HCT116 (cell line): ENCODE measurements around the gene C3orf52. TPM values are rescaled to one million over a fixed set of nuclear protein-coding genes. Genes with fewer than 3 reads are reported as not detected.

Experiments used
- ATAC-seq: fragments of 200-7000 bp; cut with Tn5 transposase; 2 replicates; pipeline ENCODE4 v1.9.1; 2020; ENCODE audit warnings: mild to moderate bottlenecking, moderate library complexity
- BruUV-seq: library from RNA; stranded (reverse); fragments of 400-500 nt; replicated peaks from 2 replicates; lab custom pipeline; 2021; lab: Mats Ljungman, UMichigan
- CTCF ChIA-PET: fragments of 300-600 bp; sonication (Branson Sonifier 250); formaldehyde crosslinking; loops from one replicate; lab custom pipeline; 2021; ENCODE audit warnings: antibody characterized with exemption; lab: Charles Lee
- POLR2A ChIA-PET: fragments of 300-600, 350-600 bp; sonication (Branson Sonifier 250); formaldehyde crosslinking; loops from one replicate; lab custom pipeline; 2021; ENCODE audit warnings: antibody characterized with exemption; lab: Charles Lee
- RAD21 ChIA-PET, 2 experiments: fragments of 300-600 bp; sonication (Branson Sonifier 250); formaldehyde crosslinking; loops; one replicate each; lab custom pipeline; 2023; ENCODE audit warnings: low total read pairs in 2 of 2; ENCODE audit not compliant: uncharacterized antibody in 2 of 2, unreplicated experiment in 2 of 2, low non-redundant PET in 1 of 2; lab: Charles Lee
- DNase-seq: peaks from one replicate; pipeline ENCODE4 v3.0.0-alpha.2; 2010; ENCODE audit warnings: low read depth, low spot score
- H2AFZ ChIP-seq: fragments of 200-600 bp; shearing (Covaris generic), sonication (generic); 2 replicates; pipeline ENCODE4 v1.6.1; 2017; ENCODE audit warnings: low read depth, mixed run types, mixed read lengths, antibody characterized with exemption, low read length; ENCODE audit not compliant: poor library complexity, severe bottlenecking
- H3K27ac ChIP-seq: 2 replicates; pipeline ENCODE4 v1.5.1; 2012; ENCODE audit warnings: low read depth, low read length
- H3K27me3 ChIP-seq: fragments of 200-600 bp; sonication (generic); 2 replicates; pipeline ENCODE4 v1.6.1; 2016; ENCODE audit warnings: mixed run types, low read length, mixed read lengths; ENCODE audit not compliant: insufficient read depth
- H3K36me3 ChIP-seq, 2 experiments: fragments of 200-500 bp in 1 of 2; fragments of 200-600 bp in 1 of 2; sonication (Bioruptor generic) in 1 of 2; sonication (generic) in 1 of 2; 2 replicates each; pipeline versions ENCODE4 v1.5.1 to v1.6.1; 2014 to 2016; ENCODE audit warnings: low read length in 2 of 2, inconsistent platforms in 1 of 2, mixed read lengths in 1 of 2, mixed run types in 1 of 2; ENCODE audit not compliant: insufficient read depth in 2 of 2, control insufficient read depth in 1 of 2
- H3K4me1 ChIP-seq, 2 experiments: fragments of 200-600 bp in 1 of 2; sonication (generic) in 1 of 2; 2 replicates each; pipeline versions ENCODE4 v1.5.1 to v1.6.1; 2012 to 2017; ENCODE audit warnings: low read length in 2 of 2, inconsistent platforms in 1 of 2, mild to moderate bottlenecking in 1 of 2, mixed read lengths in 1 of 2, mixed run types in 1 of 2, moderate library complexity in 1 of 2; ENCODE audit not compliant: insufficient read depth in 2 of 2, control insufficient read depth in 1 of 2
- H3K4me2 ChIP-seq: fragments of 200-600 bp; sonication (generic); 2 replicates; pipeline ENCODE4 v1.6.1; 2017; ENCODE audit warnings: mixed run types, low read length, mixed read lengths
- H3K4me3 ChIP-seq, 2 experiments: fragments of 200-600 bp in 1 of 2; sonication (generic) in 1 of 2; replicated peaks in 1 of 2; 2 replicates each; pipeline ENCODE4 v1.5.1; 2011 to 2016; ENCODE audit warnings: low read length in 2 of 2, control low read depth in 1 of 2, low read depth in 1 of 2, mild to moderate bottlenecking in 1 of 2, mixed read lengths in 1 of 2, mixed run types in 1 of 2
- H3K79me2 ChIP-seq: fragments of 200-600 bp; sonication (generic); 2 replicates; pipeline ENCODE4 v1.6.1; 2017; ENCODE audit warnings: mild to moderate bottlenecking, mixed run types, low read length, moderate library complexity, mixed read lengths; ENCODE audit not compliant: insufficient read depth
- H3K9ac ChIP-seq: fragments of 200-600 bp; sonication (generic); 2 replicates; pipeline ENCODE4 v1.6.1; 2016; ENCODE audit warnings: low read length, mixed read lengths
- H3K9me2 ChIP-seq: fragments of 200-600 bp; sonication (generic), shearing (Covaris generic); 2 replicates; pipeline ENCODE4 v1.6.1; 2017; ENCODE audit warnings: mixed run types, mild to moderate bottlenecking, moderate library complexity; ENCODE audit not compliant: insufficient read depth
- H3K9me3 ChIP-seq, 2 experiments: fragments of 200-500 bp in 1 of 2; fragments of 200-600 bp in 1 of 2; sonication (Bioruptor generic) in 1 of 2; sonication (generic) in 1 of 2; 2 replicates each; pipeline ENCODE4 v1.6.1; 2014 to 2017; ENCODE audit warnings: low read length in 2 of 2, mixed read lengths in 2 of 2, inconsistent platforms in 1 of 2, low read depth in 1 of 2, mild to moderate bottlenecking in 1 of 2, mixed run types in 1 of 2, moderate library complexity in 1 of 2; ENCODE audit not compliant: control insufficient read depth in 1 of 2, insufficient read depth in 1 of 2
- H4K20me1 ChIP-seq: fragments of 200-600 bp; sonication (generic), shearing (Covaris generic); 2 replicates; pipeline ENCODE4 v1.6.1; 2017; ENCODE audit warnings: mixed run types, mild to moderate bottlenecking, moderate library complexity; ENCODE audit not compliant: insufficient read depth
- ATF3 ChIP-seq: IDR thresholded peaks from 2 replicates; pipeline ENCODE4 v1.6.1; 2012
- CBX3 ChIP-seq: IDR thresholded peaks from 2 replicates; pipeline ENCODE4 v1.6.1; 2012; ENCODE audit warnings: low read depth
- CEBPB ChIP-seq: IDR thresholded peaks from 2 replicates; pipeline ENCODE4 v1.6.1; 2012; ENCODE audit warnings: low read depth
- EGR1 ChIP-seq: IDR thresholded peaks from 2 replicates; pipeline ENCODE4 v1.6.1; 2012; ENCODE audit warnings: low read depth
- ELF1 ChIP-seq: IDR thresholded peaks from 2 replicates; pipeline ENCODE4 v1.6.1; 2012; ENCODE audit warnings: low read depth, borderline replicate concordance
- EZH2phosphoT487 ChIP-seq: fragments of 200-600 bp; IDR thresholded peaks from 2 replicates; pipeline ENCODE4 v1.6.1; 2018; ENCODE audit warnings: antibody characterized with exemption, borderline replicate concordance
- FOSL1 ChIP-seq: IDR thresholded peaks from 2 replicates; pipeline ENCODE4 v1.6.1; 2012; ENCODE audit warnings: low read depth
- MAX ChIP-seq: IDR thresholded peaks from 2 replicates; pipeline ENCODE4 v1.6.1; 2012
- POLR2A ChIP-seq: IDR thresholded peaks from 2 replicates; pipeline ENCODE4 v1.7.0; 2011; ENCODE audit warnings: borderline replicate concordance; ENCODE audit not compliant: insufficient read depth, insufficient read length; ENCODE audit errors: extremely low read depth
- POLR2AphosphoS5 ChIP-seq: IDR thresholded peaks from 2 replicates; pipeline ENCODE4 v1.6.1; 2011; ENCODE audit warnings: mild to moderate bottlenecking, low read depth, low read length, moderate library complexity
- RAD21 ChIP-seq: IDR thresholded peaks from 2 replicates; pipeline ENCODE4 v1.6.1; 2012; ENCODE audit warnings: low read depth, mild to moderate bottlenecking
- SIN3A ChIP-seq: IDR thresholded peaks from 2 replicates; pipeline ENCODE4 v1.6.1; 2012; ENCODE audit warnings: low read depth
- SP1 ChIP-seq: IDR thresholded peaks from 2 replicates; pipeline ENCODE4 v1.6.1; 2012; ENCODE audit warnings: low read depth
- SRF ChIP-seq: IDR thresholded peaks from 2 replicates; pipeline ENCODE4 v1.6.1; 2012; ENCODE audit warnings: low read depth
- TCF7L2 ChIP-seq: IDR thresholded peaks from 2 replicates; pipeline ENCODE4 v1.7.0; 2011; ENCODE audit warnings: borderline replicate concordance, inconsistent platforms; ENCODE audit not compliant: insufficient read depth, insufficient read length; ENCODE audit errors: extremely low read depth
- ZBTB33 ChIP-seq: IDR thresholded peaks from 2 replicates; pipeline ENCODE4 v1.6.1; 2011; ENCODE audit warnings: mild to moderate bottlenecking, low read length, moderate library complexity; ENCODE audit not compliant: insufficient replicate concordance; ENCODE audit errors: extremely low read depth
- ZFX ChIP-seq: fragments of 450-650 bp; IDR thresholded peaks from 2 replicates; pipeline ENCODE4 v1.6.1; 2017
- intact Hi-C: fragments of 100-400 bp; cut with micrococcal nuclease; formaldehyde crosslinking; loops from 2 replicates; pipeline ENCODE4 v1.10.0; 2022
- total RNA-seq: library from RNA; stranded (reverse); gene quantifications from one replicate; pipeline ENCODE4 v1.2.1, GENCODE V29; 2021; ENCODE audit not compliant: unreplicated experiment

C3orf52 gene
- total RNA-seq, 1 experiment from 2014 or later, result 14.3 TPM

- TF ChIP-seq EGR1, result no peak
- no peak for TF ChIP-seq MAX
Measured at GRCh38 chr3:112116748-112117186, 30.6 kb downstream of the C3orf52 start (continued).

- no peaks in the 10 kb centered on the region for H3K4me1 ChIP-seq
- ATAC-seq, result no peak
- H3K4me2 ChIP-seq, result no peak overlapping the region
- H3K27me3 ChIP-seq, result no peaks in the 10 kb centered on the region
- no peak for TF ChIP-seq RAD21
- no peak for TF ChIP-seq EGR1
- TF ChIP-seq FOSL1, result no peak
- TF ChIP-seq POLR2A, result no peak
- no peak for TF ChIP-seq EZH2phosphoT487
- TF ChIP-seq SP1, result no peak
- no peak for TF ChIP-seq ZBTB33
- no peak for TF ChIP-seq TCF7L2
- TF ChIP-seq CEBPB, result no peak
- TF ChIP-seq ELF1, result no peak
- TF ChIP-seq ATF3, result no peak
- TF ChIP-seq SRF, result no peak
- TF ChIP-seq ZFX, result no peak
- TF ChIP-seq SIN3A, result no peak
- TF ChIP-seq POLR2AphosphoS5, result no peak
- no peak for TF ChIP-seq CBX3
- ChIA-PET RAD21 (no interaction called here), CTCF (no interaction called here), POLR2A (no interaction called here)
- H4K20me1 ChIP-seq, result no peaks in the 10 kb centered on the region
- no peaks in the 10 kb centered on the region for H3K79me2 ChIP-seq
- BruUV-seq, result no TSS peak
- H3K27ac ChIP-seq, result no peak overlapping the region
- intact Hi-C loops, result loop anchor here (10.0 kb wide), 1 partner anchor 857 kb away; the partner anchor contains the start of gene CD200R1
- no peak overlapping the region for H3K9ac ChIP-seq
- no peak overlapping the region for H2AFZ ChIP-seq
- no peak for DNase-seq
- H3K9me2 ChIP-seq, result no peaks in the 10 kb centered on the region
- H3K9me3 ChIP-seq, result no peaks in the 10 kb centered on the region
- H3K36me3 ChIP-seq, result peaks cover 23 to 37% of the 10 kb centered on the region in 2 experiments; a peak in 3 of 4 replicates
- no peak overlapping the region for H3K4me3 ChIP-seq
Measured at GRCh38 chr3:112117415-112117814, 31.2 kb downstream of the C3orf52 start.
